Right renal cortex interstitium (tissue), 3 donors: ENCODE data around the gene HNRNPH3. TPM values are rescaled to one million over a fixed set of nuclear protein-coding genes. Genes with fewer than 3 reads are reported as not detected.

Experiments
- DNase-seq, 3 donors: peaks; one replicate each; pipeline ENCODE4 v3.0.0-alpha.2; 2013; ENCODE audit warnings: low read depth in 3 of 3, low spot score in 2 of 3
- polyA plus RNA-seq, 3 donors: library from polyadenylated mRNA; unstranded; fragments of 120-200 nt; gene quantifications; one replicate each; pipeline ENCODE4 v1.2.1, GENCODE V29; 2013; ENCODE audit not compliant: insufficient read length in 3 of 3

The HNRNPH3 gene
- polyA plus RNA-seq, 3 donors: 403 to 431 (median 409) TPM

DNA sequence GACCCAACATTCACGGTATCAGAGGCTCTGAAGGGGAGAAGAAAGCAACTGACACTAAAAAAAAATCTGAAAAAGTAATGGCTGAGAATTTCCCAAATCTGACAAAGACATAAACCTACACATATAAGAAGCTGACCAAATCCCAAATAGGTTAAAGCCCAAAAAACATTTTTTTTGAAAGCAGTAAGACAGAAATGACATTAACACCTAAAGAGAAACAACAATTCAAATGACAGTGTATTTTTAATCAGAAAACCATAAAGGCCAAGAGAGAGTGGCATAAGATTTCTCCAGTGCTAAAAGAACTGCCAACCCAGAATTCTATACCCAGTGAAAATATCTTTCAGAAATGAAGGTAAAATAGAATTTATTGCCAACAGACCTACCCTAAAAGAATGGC, 39.7 kb downstream of the HNRNPH3 start:
- no peak for DNase-seq

DNA sequence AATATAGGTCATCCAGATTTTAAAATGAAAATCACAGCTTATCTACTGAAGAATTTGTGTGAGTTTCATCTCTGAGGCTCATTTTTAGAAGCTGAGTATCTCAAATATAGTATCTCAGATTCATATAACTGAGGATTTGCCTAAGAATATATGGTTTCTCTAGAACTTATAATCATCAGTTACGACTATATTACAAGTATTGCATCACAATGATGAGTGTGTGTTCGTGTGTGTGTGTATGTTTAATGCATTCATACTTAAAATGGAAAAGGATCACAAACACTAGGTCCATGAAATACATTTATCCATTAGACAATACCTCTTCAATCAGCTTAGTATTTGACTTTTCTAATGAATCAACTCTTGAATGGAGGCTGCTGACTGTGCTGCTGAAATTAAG, 53.9 kb downstream of the HNRNPH3 start:
- no peak for DNase-seq

Other genes starting within 250 kb of the HNRNPH3 start
- under 1 TPM; 0.04 to 0.10 (median 0.08) TPM for gene MYPN, start 222.6 kb upstream of the HNRNPH3 start, polyA plus RNA-seq
- gene ATOH7, start 100.0 kb upstream of the HNRNPH3 start, polyA plus RNA-seq: 1 to 10 TPM in 2 of 3 donors, under 1 TPM in 1; 0.95 to 1.7 (median 1.5) TPM
- gene PBLD, start 864 bp downstream of the HNRNPH3 start, polyA plus RNA-seq: 10 to 100 TPM; 62.6 to 92.9 (median 85.1) TPM
- gene RUFY2, start 75.2 kb downstream of the HNRNPH3 start, polyA plus RNA-seq: 10 to 100 TPM; 20.3 to 25.2 (median 23.5) TPM
- gene DNA2, start 139.9 kb downstream of the HNRNPH3 start, polyA plus RNA-seq: 10 to 100 TPM in 2 of 3 donors, 1 to 10 TPM in 1; 9.7 to 13.2 (median 11.6) TPM
- gene SLC25A16, start 195.5 kb downstream of the HNRNPH3 start, polyA plus RNA-seq: 10 to 100 TPM; 16.0 to 19.2 (median 17.6) TPM
- 10 to 100 TPM in 1 of 3 donors, 1 to 10 TPM in 2; 9.3 to 11.7 (median 9.6) TPM for gene TET1, start 228.3 kb downstream of the HNRNPH3 start, polyA plus RNA-seq